GM12892 (cell line): Measurements from ENCODE around the gene HSPB8.

Experiments used
- DNase-seq: peaks from one replicate; pipeline ENCODE4 v3.0.0; 2011; ENCODE audit not compliant: insufficient read length
- FAIRE-seq: peaks from 2 replicates; lab custom pipeline; 2011; peaks lifted over from hg19 to GRCh38; lab: Jason Lieb, UNC
- POLR2A ChIP-seq: IDR thresholded peaks from 2 replicates; pipeline ENCODE4 v1.6.1; 2011; ENCODE audit warnings: low read depth, low read length, control low read depth
- POLR2AphosphoS5 ChIP-seq: IDR thresholded peaks from 2 replicates; pipeline ENCODE4 v1.6.1; 2011; ENCODE audit warnings: low read depth, low read length, control low read depth
- TAF1 ChIP-seq: IDR thresholded peaks from 2 replicates; pipeline ENCODE4 v1.6.1; 2011; ENCODE audit warnings: low read depth, mild to moderate bottlenecking, control low read depth, low read length, borderline replicate concordance

Gene HSPB8

DNA sequence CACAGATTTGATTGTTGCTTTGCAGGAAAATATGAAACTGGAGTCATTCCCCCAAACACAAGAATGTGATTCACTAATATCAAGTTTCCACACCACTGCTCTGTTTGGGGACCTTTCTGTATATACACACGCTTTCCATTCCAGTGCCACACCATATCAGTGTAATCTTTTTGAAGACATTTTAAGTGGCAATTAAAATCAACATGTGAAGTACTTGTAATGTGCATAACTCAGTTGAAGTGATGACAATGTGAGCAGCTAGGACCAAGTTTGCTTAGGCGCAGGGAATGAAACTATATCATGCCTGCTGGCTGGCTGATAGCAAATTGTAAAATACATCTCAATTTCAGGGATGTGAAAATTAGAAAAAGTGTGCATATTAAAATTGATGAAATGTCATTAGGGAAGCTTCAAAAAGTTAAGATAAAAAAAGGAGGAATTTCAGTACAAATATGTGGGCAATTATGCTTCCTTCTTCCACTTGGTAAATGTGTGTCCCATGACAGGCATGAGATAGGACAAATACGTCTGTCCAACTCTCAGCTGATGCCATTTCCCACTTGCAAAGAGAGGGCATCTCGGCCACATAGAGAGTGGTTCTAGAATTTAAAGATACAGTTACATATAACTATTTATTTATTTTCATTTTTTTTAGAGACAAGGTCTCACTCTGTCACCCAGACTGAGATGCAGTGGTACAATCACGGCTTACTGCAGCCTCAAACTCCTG, 43.7 kb downstream of the HSPB8 start:
- TF ChIP-seq POLR2A: no peak
- TF ChIP-seq POLR2AphosphoS5: no peak
- TF ChIP-seq TAF1: no peak
- FAIRE-seq: no peak
- DNase-seq: no peak

DNA sequence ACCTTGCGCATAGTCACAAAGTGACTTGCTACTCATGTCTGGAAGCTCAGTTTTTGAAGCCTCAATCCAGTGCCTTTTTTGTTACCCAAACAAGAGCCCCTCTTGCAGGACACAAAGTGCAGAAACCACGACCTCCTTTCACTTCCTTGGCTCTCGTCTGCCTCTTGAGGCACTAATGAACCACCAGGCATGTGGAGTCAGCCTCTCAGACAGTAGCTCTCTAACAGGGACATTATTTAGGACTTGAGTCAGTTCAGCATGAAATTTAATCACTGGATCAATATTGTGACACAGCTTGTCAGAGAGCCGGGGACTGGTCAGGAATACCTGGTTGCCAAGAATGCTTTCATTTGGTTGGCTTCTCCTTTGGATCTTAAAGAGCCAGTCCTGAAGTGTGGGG, 46.7 kb downstream of the HSPB8 start:
- no peak for FAIRE-seq
- TF ChIP-seq TAF1: no peak
- TF ChIP-seq POLR2A: no peak
- no peak for TF ChIP-seq POLR2AphosphoS5
- DNase-seq: no peak

DNA sequence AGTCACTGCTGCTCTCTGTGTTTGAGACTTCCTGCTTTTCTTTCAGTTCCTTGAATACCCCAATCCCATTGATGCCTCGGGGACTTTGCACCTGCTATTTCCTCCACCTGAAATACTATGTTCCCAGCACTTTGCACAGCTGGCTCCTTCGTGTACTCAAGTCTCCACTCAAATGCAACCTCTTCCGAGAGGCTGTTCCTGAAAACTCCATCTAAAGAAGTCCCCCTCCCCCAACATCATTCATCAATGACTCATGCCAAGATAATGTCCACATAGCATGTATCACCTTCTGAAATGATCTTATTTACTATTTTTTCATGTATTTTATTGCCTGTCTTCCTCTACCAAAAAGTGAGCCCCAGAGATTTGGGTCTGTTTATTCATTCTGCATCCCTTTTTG, 48.6 kb downstream of the HSPB8 start:
- FAIRE-seq (no peak), DNase-seq (no peak)
- TF ChIP-seq POLR2A: no peak

DNA sequence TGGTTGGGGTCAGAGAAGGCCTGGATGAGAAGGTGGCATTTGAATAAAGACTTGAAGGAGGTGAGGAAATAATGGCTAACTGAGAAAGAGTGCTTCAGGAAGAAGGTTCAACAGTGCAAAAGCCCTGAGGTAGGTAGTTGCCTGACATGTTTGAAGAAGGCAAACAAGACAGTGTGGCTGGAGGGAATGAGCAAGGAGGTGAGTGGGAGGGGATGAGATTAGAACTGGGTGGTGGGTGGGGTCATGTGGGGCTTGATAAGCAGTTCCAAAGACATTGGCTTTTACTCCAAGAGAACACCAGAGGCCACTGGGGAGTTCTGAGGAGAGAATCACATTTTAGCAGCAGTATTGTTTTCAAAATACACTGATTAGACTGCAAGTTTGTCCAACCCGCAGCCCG, 50.5 kb downstream of the HSPB8 start:
- TF ChIP-seq POLR2AphosphoS5 (no peak), POLR2A (no peak), TAF1 (no peak)
- FAIRE-seq: no peak
- no peak for DNase-seq

DNA sequence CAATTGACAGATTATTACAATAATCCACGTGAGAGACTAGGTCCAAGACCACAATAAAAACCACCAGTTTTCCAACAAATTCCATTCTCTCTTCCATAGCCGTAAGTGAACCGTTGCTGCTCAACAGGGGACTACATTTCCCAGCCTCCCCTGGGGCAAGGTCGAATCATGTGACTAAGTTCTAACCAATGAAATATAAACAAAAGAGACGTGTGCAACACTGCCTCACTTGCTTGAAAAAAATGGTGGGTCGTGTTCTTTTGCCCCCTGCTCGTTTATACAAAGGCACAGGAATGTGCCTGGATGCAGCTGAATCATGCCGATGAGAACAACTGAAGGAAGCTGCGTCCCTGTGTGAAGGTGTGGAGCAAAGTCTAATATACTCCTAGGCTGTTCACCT, 51.1 kb downstream of the HSPB8 start:
- DNase-seq: no peak

DNA sequence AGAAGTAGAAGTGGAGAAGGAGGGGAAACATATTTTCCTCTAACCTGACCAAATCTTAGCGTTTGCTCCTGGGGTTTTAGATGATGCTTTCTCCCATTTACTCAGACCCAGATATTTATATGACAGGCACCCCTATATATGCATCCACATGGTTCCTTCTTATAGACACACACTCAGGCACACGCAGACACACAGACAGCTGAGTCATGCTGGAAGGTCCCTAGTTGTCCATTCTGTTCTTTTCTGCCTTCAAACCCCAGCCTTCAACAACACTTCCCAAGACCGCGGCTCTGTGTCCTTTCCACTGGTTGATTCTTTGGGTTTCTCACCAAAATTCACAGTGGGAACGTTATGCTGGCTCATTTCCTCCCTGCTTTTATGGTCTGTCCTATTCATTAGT, 52.1 kb downstream of the HSPB8 start:
- FAIRE-seq: peak; percentile 38
- no peak for DNase-seq
- TF ChIP-seq POLR2A (no peak), TAF1 (no peak), POLR2AphosphoS5 (no peak)

More for the DNA sequence above, 51.1 kb downstream of the HSPB8 start:
- TF ChIP-seq TAF1 (no peak), POLR2AphosphoS5 (no peak), POLR2A (no peak)
- no peak for FAIRE-seq

DNA sequence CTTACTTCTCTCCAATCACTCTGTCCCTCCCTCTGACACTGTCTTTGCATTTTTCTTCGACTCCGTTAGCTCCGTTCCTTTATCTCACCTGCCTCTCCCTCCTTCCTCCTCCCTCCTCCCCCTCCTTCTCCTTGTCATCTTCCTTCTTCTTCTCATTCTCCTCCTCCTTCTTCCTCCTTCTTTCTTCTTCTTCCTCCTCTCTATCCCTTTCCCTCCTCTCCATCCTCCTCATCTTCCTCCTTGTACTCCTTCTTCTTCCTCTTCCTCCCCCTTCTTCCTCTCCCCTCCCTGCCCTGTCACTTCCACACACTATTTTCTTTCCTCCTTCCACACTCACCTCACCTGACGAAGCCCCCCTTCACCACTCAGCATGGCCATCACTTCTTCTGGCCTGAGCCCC, 53.0 kb downstream of the HSPB8 start:
- DNase-seq (no peak), FAIRE-seq (no peak)
- TF ChIP-seq TAF1 (no peak), POLR2A (no peak), POLR2AphosphoS5 (no peak)

DNA sequence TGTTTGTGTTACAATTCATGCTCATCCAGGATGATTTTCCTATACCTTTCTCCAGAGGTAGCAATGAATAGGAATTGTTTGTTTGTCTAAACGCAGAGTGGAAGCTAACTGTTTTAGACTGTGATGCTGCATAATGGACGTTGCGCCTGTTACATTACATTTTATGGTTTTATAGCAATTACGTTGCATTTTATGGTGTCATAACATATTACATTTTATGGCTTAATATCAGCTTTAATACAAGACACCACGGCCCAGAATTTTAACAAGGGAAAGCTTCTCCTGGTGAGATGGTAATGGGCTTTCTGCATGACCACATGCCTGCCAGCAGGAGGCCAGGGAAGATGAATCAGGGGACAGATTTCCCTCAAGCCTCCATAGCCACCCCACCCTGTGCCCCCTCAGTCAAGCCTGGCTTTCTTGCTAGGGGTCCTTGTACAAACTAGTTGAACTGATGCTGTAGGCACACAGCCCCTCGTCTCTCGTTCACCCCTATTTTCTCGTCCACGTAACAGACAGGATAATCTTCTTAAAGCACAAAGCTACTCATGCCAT, 56.5 kb downstream of the HSPB8 start:
- no peak for FAIRE-seq
- DNase-seq: no peak
- TF ChIP-seq POLR2AphosphoS5: no peak
- TF ChIP-seq POLR2A: no peak
- no peak for TF ChIP-seq TAF1

DNA sequence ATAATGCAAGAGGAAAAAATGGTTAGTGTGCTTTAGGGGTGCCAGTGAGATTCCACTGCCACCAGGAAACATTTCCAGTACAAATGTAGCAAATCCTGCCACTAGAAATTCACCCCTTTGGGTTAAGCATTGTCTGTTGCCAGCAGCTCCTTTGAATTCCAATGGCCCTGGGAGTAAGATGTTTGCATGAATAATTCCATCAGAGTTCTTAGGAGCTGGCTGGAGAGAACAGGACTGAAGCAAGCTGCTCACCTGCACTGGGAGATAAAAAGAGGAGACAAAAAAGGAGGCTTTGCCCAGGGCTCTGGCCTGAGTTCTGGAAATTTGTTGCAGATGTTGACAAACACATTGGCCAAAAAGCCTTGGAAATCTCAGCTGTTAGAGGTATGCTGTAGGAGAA, 57.6 kb downstream of the HSPB8 start:
- no peak for DNase-seq
- no peak for FAIRE-seq
- TF ChIP-seq POLR2A: no peak
- no peak for TF ChIP-seq TAF1
- TF ChIP-seq POLR2AphosphoS5: no peak

DNA sequence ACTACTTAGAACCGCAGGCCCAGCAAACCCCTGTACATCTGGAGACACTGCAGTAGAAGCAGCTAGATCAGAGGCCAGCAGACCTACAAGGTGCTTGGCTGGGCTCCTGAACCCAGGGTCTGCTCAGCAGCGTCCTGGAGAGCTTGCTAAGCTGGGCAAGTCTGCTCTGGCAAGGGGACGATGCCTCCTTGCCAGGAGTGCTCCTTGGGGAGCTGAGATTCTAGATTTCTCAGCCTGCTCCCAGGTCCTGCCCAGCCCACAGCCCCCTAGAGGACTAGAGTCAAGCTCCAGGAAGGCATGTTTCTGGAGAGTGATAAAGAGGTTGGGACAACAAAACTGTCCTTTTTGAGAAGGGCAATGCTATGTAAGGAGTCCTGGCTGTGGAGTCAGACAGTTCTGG, 60.3 kb downstream of the HSPB8 start:
- no peak for TF ChIP-seq POLR2A
- no peak for TF ChIP-seq TAF1
- TF ChIP-seq POLR2AphosphoS5: no peak
- DNase-seq (no peak), FAIRE-seq (no peak)

DNA sequence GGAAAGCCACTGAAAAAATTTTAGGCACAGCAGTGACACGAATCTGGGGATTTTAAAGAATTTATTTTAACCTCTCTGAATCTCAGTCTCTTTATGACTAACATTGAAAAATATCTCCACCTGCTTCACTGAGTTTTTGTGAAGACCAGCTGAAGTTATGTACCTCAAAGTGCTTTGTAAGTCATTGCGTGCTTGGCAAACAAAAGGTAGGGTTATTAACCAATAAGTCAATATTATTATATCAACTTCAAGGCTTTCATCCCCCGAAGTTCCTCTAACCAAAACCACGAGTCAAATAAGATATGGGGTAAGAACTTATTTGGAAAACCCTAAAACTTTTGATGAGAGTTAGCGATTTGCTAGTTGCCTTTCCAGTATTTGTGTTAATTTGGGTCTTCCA, 62.3 kb downstream of the HSPB8 start:
- TF ChIP-seq TAF1: no peak
- TF ChIP-seq POLR2A: no peak
- no peak for TF ChIP-seq POLR2AphosphoS5
- DNase-seq: no peak
- no peak for FAIRE-seq

DNA sequence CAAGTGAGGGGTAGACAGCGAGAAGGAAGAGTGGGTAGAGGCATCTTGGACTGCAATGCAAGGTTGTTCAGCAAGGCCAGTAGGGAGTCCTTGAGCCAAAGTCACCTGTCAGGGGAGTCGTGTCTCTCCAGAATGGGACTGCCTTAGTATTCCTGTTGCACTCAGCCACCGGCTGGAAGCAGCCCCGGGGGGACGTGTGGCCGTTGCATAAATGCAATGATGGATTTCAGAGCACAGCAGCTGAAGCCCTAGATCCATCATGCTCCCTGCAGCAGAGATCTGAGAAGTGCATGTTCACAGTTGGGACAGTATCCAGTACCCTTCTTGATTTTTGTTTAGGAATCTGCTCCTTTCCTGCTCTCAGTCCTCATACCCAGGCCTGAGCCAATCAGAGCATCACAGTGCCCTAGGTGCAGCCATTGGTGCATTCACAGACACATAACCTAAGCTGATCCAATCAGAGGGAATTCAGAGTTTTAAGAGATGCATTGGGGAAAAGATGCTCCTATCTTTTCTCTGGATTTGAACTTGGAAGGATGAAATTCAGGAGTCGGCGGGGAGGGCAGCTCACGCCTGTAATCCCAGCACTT, 62.9 kb downstream of the HSPB8 start:
- FAIRE-seq: no peak
- TF ChIP-seq POLR2AphosphoS5 (no peak), POLR2A (no peak), TAF1 (no peak)
- DNase-seq: no peak
